NCI-H1694 treated with DMSO at 0.1 percent for 48 hours (cell line): Measurements from ENCODE around the gene PRMT6.

Experiments
- DNase-seq: peaks from one replicate; lab custom pipeline; 2025; lab: John Stamatoyannopoulos, UW

PRMT6 gene

GRCh38 chr1:107095647-107096046, 39.2 kb downstream of the PRMT6 start:
- DNase-seq, result no peak

- no peak for DNase-seq
These were observed 40.2 kb downstream of the PRMT6 start for GRCh38 chr1:107096690-107097089.

GRCh38 chr1:107098961-107099360, 42.5 kb downstream of the PRMT6 start:
- DNase-seq, result no peak

- DNase-seq, result no peak
These were observed 44.0 kb downstream of the PRMT6 start for GRCh38 chr1:107100331-107100984.

- no peak for DNase-seq
These were observed 49.4 kb downstream of the PRMT6 start for GRCh38 chr1:107105914-107106313.
